SK-N-SH treated with all-trans-retinoic acid at 6 μM for 48 hours (cell line): Measurements from ENCODE around the gene TXNRD2.
A peak's percentile ranks its signal among the peaks of the same experiment; 100 is the strongest.

ENCODE experiments used
- ISL1 ChIP-seq: fragments of 250-450 bp; sonication (Bioruptor Pico); IDR thresholded peaks from 2 replicates; pipeline ENCODE4 v2.1.2; 2022; ENCODE audit warnings: mild to moderate bottlenecking, moderate library complexity
- TF ChIP-seq, protein P1 (sequence below): fragments of 250-450 bp; sonication (Bioruptor Pico); IDR thresholded peaks from 2 replicates; pipeline ENCODE4 v1.5.1; 2021; ENCODE audit warnings: mild to moderate bottlenecking, moderate library complexity
- TF ChIP-seq, protein P2 (sequence below): fragments of 250-450 bp; sonication (Bioruptor Pico); IDR thresholded peaks from 2 replicates; pipeline ENCODE4 v1.5.0; 2020; ENCODE audit warnings: mild to moderate bottlenecking, moderate library complexity
- TF ChIP-seq, protein P3 (sequence below): fragments of 250-450 bp; sonication (Bioruptor Pico); IDR thresholded peaks from 2 replicates; pipeline ENCODE4 v1.8.0; 2020; ENCODE audit warnings: mild to moderate bottlenecking, moderate library complexity, borderline replicate concordance

DNA sequence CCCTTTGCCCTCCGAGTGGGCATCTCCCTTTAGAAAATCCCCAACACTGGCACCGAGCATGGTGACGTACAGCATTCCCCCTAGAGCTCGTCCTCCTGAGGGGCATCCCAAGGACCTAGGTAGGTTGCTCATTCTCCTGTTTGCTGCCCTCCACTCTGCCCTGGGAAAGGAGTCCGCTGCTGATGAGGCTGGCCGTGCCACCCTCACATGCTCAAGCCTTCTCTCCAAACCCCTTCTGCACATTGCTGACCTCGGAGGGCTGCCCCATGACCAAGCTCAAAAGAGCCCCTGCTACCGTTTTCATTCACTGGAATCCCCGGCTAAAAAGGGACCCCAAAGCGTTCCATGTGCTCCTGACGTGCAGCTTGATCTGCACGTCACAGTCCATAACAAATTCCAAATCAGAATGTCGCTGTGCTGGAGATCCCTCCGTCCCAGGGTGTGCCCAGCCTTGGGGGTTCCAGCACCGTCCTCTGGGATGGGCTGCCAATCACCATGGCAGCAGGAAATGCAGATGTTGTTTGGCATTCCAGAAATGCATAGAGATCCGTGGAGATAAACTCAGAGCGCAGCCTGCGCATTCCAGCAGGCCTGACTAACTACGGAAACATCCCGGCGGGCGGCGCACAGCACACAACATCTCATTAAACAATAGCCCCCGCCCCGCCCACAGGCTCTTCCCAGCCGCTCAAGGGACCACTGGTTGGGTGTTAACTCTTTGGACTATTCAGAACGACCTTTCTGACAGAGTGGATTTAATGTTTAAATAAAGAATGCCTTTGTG lies 60.6 kb downstream of the TXNRD2 start:
- TF ChIP-seq, protein P1, sequence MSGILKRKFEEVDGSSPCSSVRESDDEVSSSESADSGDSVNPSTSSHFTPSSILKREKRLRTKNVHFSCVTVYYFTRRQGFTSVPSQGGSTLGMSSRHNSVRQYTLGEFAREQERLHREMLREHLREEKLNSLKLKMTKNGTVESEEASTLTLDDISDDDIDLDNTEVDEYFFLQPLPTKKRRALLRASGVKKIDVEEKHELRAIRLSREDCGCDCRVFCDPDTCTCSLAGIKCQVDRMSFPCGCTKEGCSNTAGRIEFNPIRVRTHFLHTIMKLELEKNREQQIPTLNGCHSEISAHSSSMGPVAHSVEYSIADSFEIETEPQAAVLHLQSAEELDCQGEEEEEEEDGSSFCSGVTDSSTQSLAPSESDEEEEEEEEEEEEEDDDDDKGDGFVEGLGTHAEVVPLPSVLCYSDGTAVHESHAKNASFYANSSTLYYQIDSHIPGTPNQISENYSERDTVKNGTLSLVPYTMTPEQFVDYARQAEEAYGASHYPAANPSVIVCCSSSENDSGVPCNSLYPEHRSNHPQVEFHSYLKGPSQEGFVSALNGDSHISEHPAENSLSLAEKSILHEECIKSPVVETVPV (CRISPR knock-in tag) = no peak
- TF ChIP-seq, protein P2, sequence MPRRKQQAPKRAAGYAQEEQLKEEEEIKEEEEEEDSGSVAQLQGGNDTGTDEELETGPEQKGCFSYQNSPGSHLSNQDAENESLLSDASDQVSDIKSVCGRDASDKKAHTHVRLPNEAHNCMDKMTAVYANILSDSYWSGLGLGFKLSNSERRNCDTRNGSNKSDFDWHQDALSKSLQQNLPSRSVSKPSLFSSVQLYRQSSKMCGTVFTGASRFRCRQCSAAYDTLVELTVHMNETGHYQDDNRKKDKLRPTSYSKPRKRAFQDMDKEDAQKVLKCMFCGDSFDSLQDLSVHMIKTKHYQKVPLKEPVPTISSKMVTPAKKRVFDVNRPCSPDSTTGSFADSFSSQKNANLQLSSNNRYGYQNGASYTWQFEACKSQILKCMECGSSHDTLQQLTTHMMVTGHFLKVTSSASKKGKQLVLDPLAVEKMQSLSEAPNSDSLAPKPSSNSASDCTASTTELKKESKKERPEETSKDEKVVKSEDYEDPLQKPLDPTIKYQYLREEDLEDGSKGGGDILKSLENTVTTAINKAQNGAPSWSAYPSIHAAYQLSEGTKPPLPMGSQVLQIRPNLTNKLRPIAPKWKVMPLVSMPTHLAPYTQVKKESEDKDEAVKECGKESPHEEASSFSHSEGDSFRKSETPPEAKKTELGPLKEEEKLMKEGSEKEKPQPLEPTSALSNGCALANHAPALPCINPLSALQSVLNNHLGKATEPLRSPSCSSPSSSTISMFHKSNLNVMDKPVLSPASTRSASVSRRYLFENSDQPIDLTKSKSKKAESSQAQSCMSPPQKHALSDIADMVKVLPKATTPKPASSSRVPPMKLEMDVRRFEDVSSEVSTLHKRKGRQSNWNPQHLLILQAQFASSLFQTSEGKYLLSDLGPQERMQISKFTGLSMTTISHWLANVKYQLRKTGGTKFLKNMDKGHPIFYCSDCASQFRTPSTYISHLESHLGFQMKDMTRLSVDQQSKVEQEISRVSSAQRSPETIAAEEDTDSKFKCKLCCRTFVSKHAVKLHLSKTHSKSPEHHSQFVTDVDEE = no peak
- TF ChIP-seq, protein P3, sequence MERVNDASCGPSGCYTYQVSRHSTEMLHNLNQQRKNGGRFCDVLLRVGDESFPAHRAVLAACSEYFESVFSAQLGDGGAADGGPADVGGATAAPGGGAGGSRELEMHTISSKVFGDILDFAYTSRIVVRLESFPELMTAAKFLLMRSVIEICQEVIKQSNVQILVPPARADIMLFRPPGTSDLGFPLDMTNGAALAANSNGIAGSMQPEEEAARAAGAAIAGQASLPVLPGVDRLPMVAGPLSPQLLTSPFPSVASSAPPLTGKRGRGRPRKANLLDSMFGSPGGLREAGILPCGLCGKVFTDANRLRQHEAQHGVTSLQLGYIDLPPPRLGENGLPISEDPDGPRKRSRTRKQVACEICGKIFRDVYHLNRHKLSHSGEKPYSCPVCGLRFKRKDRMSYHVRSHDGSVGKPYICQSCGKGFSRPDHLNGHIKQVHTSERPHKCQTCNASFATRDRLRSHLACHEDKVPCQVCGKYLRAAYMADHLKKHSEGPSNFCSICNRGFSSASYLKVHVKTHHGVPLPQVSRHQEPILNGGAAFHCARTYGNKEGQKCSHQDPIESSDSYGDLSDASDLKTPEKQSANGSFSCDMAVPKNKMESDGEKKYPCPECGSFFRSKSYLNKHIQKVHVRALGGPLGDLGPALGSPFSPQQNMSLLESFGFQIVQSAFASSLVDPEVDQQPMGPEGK (CRISPR knock-in tag) = peak; percentile 62; the same call in 1 of the 2 replicates
- peak; percentile 33; the same call in 1 of the 2 replicates for TF ChIP-seq ISL1 (CRISPR knock-in tag)
